Measurements from ENCODE around the gene GK.

GRCh38 chrX:30637874-30638815 is 15.1 kb upstream of the GK start:
- TF ChIP-seq EZH2phosphoT487 (IDR thresholded peaks at IDR 0.05; ENCODE audit: insufficient read depth, low read depth) (no peak), EZH2 (IDR thresholded peaks at IDR 0.05; ENCODE audit: insufficient read depth, poor library complexity, severe bottlenecking) (no peak)

Measured in GM23248 (cell line).